Pancreas (tissue), 10 donors: ENCODE measurements around the gene RAP2A. TPM values are rescaled to one million over a fixed set of nuclear protein-coding genes. Genes with fewer than 3 reads are reported as not detected.

Experiments used
- ATAC-seq, 4 donors: fragments of 200-7000 bp; cut with Tn5 transposase; one replicate each; pipeline versions ENCODE4 v1.8.0 to v1.9.1; 2020; ENCODE audit warnings: mild to moderate bottlenecking in 4 of 4, moderate library complexity in 4 of 4
- DNase-seq, 6 donors: peaks; one replicate each; pipeline ENCODE4 v3.0.0-alpha.2; 2020
- FAIRE-seq: peaks from 2 replicates; lab custom pipeline; 2012; peaks lifted over from hg19 to GRCh38; lab: Jason Lieb, UNC
- H3K27ac ChIP-seq, 4 donors: fragments of 200-600 bp; sonication (generic); 1 replicate in 3 of 4; 2 replicates in 1 of 4; pipeline versions ENCODE4 v1.5.0 to v1.8.0; 2020
- H3K27me3 ChIP-seq, 4 donors: fragments of 200-600 bp; one replicate each; pipeline ENCODE4 v1.8.0; 2021
- H3K36me3 ChIP-seq, 3 donors: fragments of 200-600 bp; sonication (generic) in 1 of 3; one replicate each; pipeline versions ENCODE4 v1.5.0 to v1.8.0; 2020 to 2021
- H3K4me1 ChIP-seq, 3 donors: fragments of 200-600 bp; one replicate each; pipeline ENCODE4 v1.8.0; 2021
- H3K4me3 ChIP-seq, 4 donors: fragments of 200-600 bp; sonication (generic) in 2 of 4; one replicate each; pipeline versions ENCODE4 v1.5.0 to v1.8.0; 2020 to 2021
- H3K9me3 ChIP-seq, 4 donors: fragments of 200-600 bp; one replicate each; pipeline ENCODE4 v1.8.0; 2021
- CTCF ChIP-seq, 4 donors: fragments of 200-600 bp; sonication (generic) in 3 of 4; IDR thresholded peaks; one replicate each; pipeline versions ENCODE4 v1.5.0 to v1.8.0; 2021; ENCODE audit warnings: antibody characterized with exemption in 4 of 4
- WGBS, 2 donors: extraction: QIAGEN DNeasy Blood & Tissue Kit; methylation state at CpG; one replicate each; pipeline ENCODE4 v1.1.7; 2013; 5-methylcytosine and 5-hydroxymethylcytosine counted together
- intact Hi-C, 3 donors: fragments of 100-400 bp; cut with DNase I; formaldehyde crosslinking; loops; one replicate each; pipeline versions ENCODE4 v1.11.1 to v1.14.2; 2022
- polyA plus RNA-seq, 2 donors: library from polyadenylated mRNA; stranded (reverse); fragments of 200-250 nt; gene quantifications; one replicate each; pipeline ENCODE4 v1.2.3, GENCODE V29; 2013
- total RNA-seq, 6 donors: library from RNA; stranded (reverse); fragmentation: NEBNext Ultra II Directional in 4 of 6; extraction: Animal tissue kit (Norgen Biotek cat#: 25700) in 4 of 6; gene quantifications; one replicate each; pipeline versions ENCODE4 v1.2.1 to v1.2.4, GENCODE V29; 2021 to 2023
- donor health status: healthy with polysubstance abuse.
- donor health status: DM: no; HTN: no; CAD: no; lungs with moderate emphysema.
- donor health status: DM: no; HTN: no; CAD: no.
- donor health status: control.
- donor health status: control.
- donor health status: Bipolar disorder and iron deficiency.
- donor health status: DM: yes; HTN: yes; CAD: no.
- donor health status: DM: no; HTN: no; CAD: no.
- donor health status: DM: no; HTN: no; CAD: no.
- donor health status: DM: yes; HTN: yes; CAD: no.

Gene RAP2A
- total and polyA plus RNA-seq, 8 donors: 1.7 to 18.1 (median 5.0) TPM

- Histone ChIP-seq H3K4me3 (no peak overlapping the region), H3K4me1 (no peaks in the 10 kb centered on the region), H3K9me3 (no peaks in the 10 kb centered on the region), H3K36me3 (no peaks in the 10 kb centered on the region), H3K27ac (no peak overlapping the region), H3K27me3 (no peaks in the 10 kb centered on the region)
- no peak for DNase-seq
- no peak for ATAC-seq
- intact Hi-C loops: no loop called here
- FAIRE-seq: no peak
- 57 to 81% methylated on average over 3 of the region's 3 CpGs for WGBS, 2 donors
- TF ChIP-seq CTCF (IDR thresholded peaks at IDR 0.05): no peak
Observed at GRCh38 chr13:97401421-97401820, 32.5 kb upstream of the RAP2A start.

- no peak for FAIRE-seq
- Histone ChIP-seq H3K4me1 (no peaks in the 10 kb centered on the region), H3K9me3 (no peaks in the 10 kb centered on the region), H3K36me3 (no peaks in the 10 kb centered on the region), H3K4me3 (no peak overlapping the region), H3K27ac (no peak overlapping the region), H3K27me3 (no peaks in the 10 kb centered on the region)
- ATAC-seq: no peak
- intact Hi-C loops: no loop called here
- no peak for DNase-seq
- 53 to 57% methylated on average over 3 of the region's 3 CpGs for WGBS, 2 donors
- TF ChIP-seq CTCF (IDR thresholded peaks at IDR 0.05): no peak
Observed at GRCh38 chr13:97403893-97404750, 29.8 kb upstream of the RAP2A start.

GRCh38 chr13:97407540-97407939 is 26.4 kb upstream of the RAP2A start:
- 73 to 85% methylated on average over 2 of the region's 2 CpGs for WGBS, 2 donors
- Histone ChIP-seq H3K27me3 (no peaks in the 10 kb centered on the region), H3K27ac (no peak overlapping the region), H3K4me1 (no peaks in the 10 kb centered on the region), H3K36me3 (no peaks in the 10 kb centered on the region), H3K4me3 (no peak overlapping the region), H3K9me3 (no peaks in the 10 kb centered on the region)
- intact Hi-C loops: no loop called here
- no peak for ATAC-seq
- no peak for TF ChIP-seq CTCF (IDR thresholded peaks at IDR 0.05)
- no peak for DNase-seq
- no peak for FAIRE-seq

GRCh38 chr13:97408938-97409337 is 25.0 kb upstream of the RAP2A start:
- H3K4me1 ChIP-seq: no peaks in the 10 kb centered on the region
- no peaks in the 10 kb centered on the region for H3K36me3 ChIP-seq
- H3K27ac ChIP-seq: no peak overlapping the region
- no peak overlapping the region for H3K4me3 ChIP-seq
- H3K27me3 ChIP-seq: no peaks in the 10 kb centered on the region
- intact Hi-C loops: no loop called here
- ATAC-seq: no peak
- no peaks in the 10 kb centered on the region for H3K9me3 ChIP-seq
- no peak for TF ChIP-seq CTCF (IDR thresholded peaks at IDR 0.05)
- no peak for FAIRE-seq
- DNase-seq: no peak
- 85 to 93% methylated on average over 2 of the region's 2 CpGs for WGBS, 2 donors

GRCh38 chr13:97411984-97412383 is 22.0 kb upstream of the RAP2A start:
- no peak for DNase-seq
- WGBS, 2 donors: 83 to 88% methylated on average over 6 of the region's 6 CpGs

More at GRCh38 chr13:97411984-97412383, 22.0 kb upstream of the RAP2A start:
- Histone ChIP-seq H3K27me3 (no peaks in the 10 kb centered on the region), H3K9me3 (no peaks in the 10 kb centered on the region), H3K4me3 (no peak overlapping the region), H3K4me1 (no peaks in the 10 kb centered on the region), H3K36me3 (no peaks in the 10 kb centered on the region), H3K27ac (no peak overlapping the region)
- intact Hi-C loops: no loop called here
- FAIRE-seq (no peak), ATAC-seq (no peak)
- TF ChIP-seq CTCF (IDR thresholded peaks at IDR 0.05): no peak
